IMR-90 (cell line): ENCODE measurements around the gene FOXP1. TPM values are rescaled to one million over a fixed set of nuclear protein-coding genes. Genes with fewer than 3 reads are reported as not detected.

ENCODE experiments used
- ATAC-seq: fragments of 200-7000 bp; cut with Tn5 transposase; 2 replicates; pipeline ENCODE4 v1.9.1; 2020; ENCODE audit warnings: low read depth, mild to moderate bottlenecking, moderate library complexity
- BruUV-seq: library from RNA; stranded (reverse); fragments of 400-500 nt; replicated peaks from 2 replicates; lab custom pipeline; 2021; lab: Mats Ljungman, UMichigan
- CTCF ChIA-PET: fragments of 300-600 bp; formaldehyde crosslinking; extraction: SDS; loops from one replicate; lab custom pipeline; 2021; ENCODE audit warnings: antibody characterized with exemption; lab: Yijun Ruan, JAX
- POLR2A ChIA-PET: fragments of 300-600 bp; sonication (Branson Sonifier 250); formaldehyde crosslinking; loops from one replicate; lab custom pipeline; 2022; ENCODE audit warnings: antibody characterized with exemption; ENCODE audit not compliant: unreplicated experiment; lab: Charles Lee
- DNase-seq: peaks from one replicate; pipeline ENCODE4 v3.0.0; 2013
- H2AFZ ChIP-seq: replicated peaks from 2 replicates; pipeline ENCODE3; 2013; ENCODE audit warnings: low read length, mild to moderate bottlenecking; ENCODE audit not compliant: poor library complexity
- H2AK5ac ChIP-seq: 2 replicates; pipeline ENCODE4 v1.6.1; 2013; ENCODE audit warnings: low read depth, low read length, inconsistent platforms
- H2AK9ac ChIP-seq: replicated peaks from 2 replicates; pipeline ENCODE3; 2013; ENCODE audit warnings: mild to moderate bottlenecking, low read depth, low read length, moderate library complexity; ENCODE audit not compliant: poor library complexity
- H2BK120ac ChIP-seq: 2 replicates; pipeline ENCODE4 v1.6.1; 2013; ENCODE audit warnings: low read depth, low read length, inconsistent platforms
- H2BK15ac ChIP-seq: 3 replicates; pipeline ENCODE4 v1.6.1; 2013; ENCODE audit warnings: low read depth, low read length, inconsistent platforms
- H2BK20ac ChIP-seq: 2 replicates; pipeline ENCODE4 v1.6.1; 2013; ENCODE audit warnings: low read depth, mild to moderate bottlenecking, inconsistent platforms, low read length, moderate library complexity
- H2BK5ac ChIP-seq: 2 replicates; pipeline ENCODE4 v1.6.1; 2013; ENCODE audit warnings: mild to moderate bottlenecking, low read depth, low read length, inconsistent platforms; ENCODE audit not compliant: poor library complexity, severe bottlenecking
- H3K14ac ChIP-seq: replicated peaks from 2 replicates; pipeline ENCODE4 v1.6.1; 2013; ENCODE audit warnings: low read depth, low read length, inconsistent platforms
- H3K18ac ChIP-seq: 2 replicates; pipeline ENCODE4 v1.6.1; 2013; ENCODE audit warnings: low read depth, low read length, control low read depth
- H3K23ac ChIP-seq: 2 replicates; pipeline ENCODE4 v1.6.1; 2013; ENCODE audit warnings: low read depth, low read length, inconsistent platforms
- H3K27ac ChIP-seq: 2 replicates; pipeline ENCODE4 v1.5.1; 2013; ENCODE audit warnings: mild to moderate bottlenecking, control low read depth, low read length; ENCODE audit not compliant: insufficient read depth
- H3K27me3 ChIP-seq: 2 replicates; pipeline ENCODE4 v1.6.1; 2013; ENCODE audit warnings: low read length; ENCODE audit not compliant: control insufficient read depth, insufficient read depth
- H3K36me3 ChIP-seq: 2 replicates; pipeline ENCODE4 v1.6.1; 2013; ENCODE audit warnings: low read length, mixed read lengths; ENCODE audit not compliant: control insufficient read depth, insufficient read depth
- H3K4ac ChIP-seq: 2 replicates; pipeline ENCODE4 v1.6.1; 2013; ENCODE audit warnings: low read depth, low read length, inconsistent platforms
- H3K4me1 ChIP-seq: 2 replicates; pipeline ENCODE4 v1.6.1; 2013; ENCODE audit warnings: low read length, mixed read lengths; ENCODE audit not compliant: control insufficient read depth, insufficient read depth
- H3K4me2 ChIP-seq: 2 replicates; pipeline ENCODE4 v1.6.1; 2013; ENCODE audit warnings: low read depth, mild to moderate bottlenecking, control low read depth, low read length, moderate library complexity
- H3K4me3 ChIP-seq: 2 replicates; pipeline ENCODE4 v1.5.1; 2013; ENCODE audit warnings: low read depth, mild to moderate bottlenecking, control low read depth, low read length, moderate library complexity; ENCODE audit not compliant: insufficient read depth
- H3K56ac ChIP-seq: 2 replicates; pipeline ENCODE4 v1.6.1; 2013; ENCODE audit warnings: low read length, inconsistent platforms; ENCODE audit not compliant: insufficient read depth; ENCODE audit errors: extremely low read depth
- H3K79me1 ChIP-seq, 2 experiments: 2 replicates each; pipeline ENCODE4 v1.6.1; 2013; ENCODE audit warnings: low read length in 2 of 2, inconsistent platforms in 1 of 2, low read depth in 1 of 2
- H3K9ac ChIP-seq: 2 replicates; pipeline ENCODE4 v1.6.1; 2013; ENCODE audit warnings: low read depth, low read length, control low read depth
- H3K9me1 ChIP-seq: 2 replicates; pipeline ENCODE4 v1.6.1; 2013; ENCODE audit warnings: low read length, inconsistent platforms; ENCODE audit not compliant: insufficient read depth
- H3K9me3 ChIP-seq: 2 replicates; pipeline ENCODE4 v1.6.1; 2013; ENCODE audit warnings: low read length; ENCODE audit not compliant: control insufficient read depth, insufficient read depth
- H4K20me1 ChIP-seq: 2 replicates; pipeline ENCODE4 v1.6.1; 2013; ENCODE audit warnings: low read length, inconsistent platforms; ENCODE audit not compliant: insufficient read depth
- H4K5ac ChIP-seq: 2 replicates; pipeline ENCODE4 v1.6.1; 2013; ENCODE audit warnings: mild to moderate bottlenecking, low read depth, low read length, control low read depth
- H4K8ac ChIP-seq, 2 experiments: 2 replicates each; pipeline ENCODE4 v1.6.1; 2013; ENCODE audit warnings: low read depth in 2 of 2, low read length in 2 of 2, control low read depth in 1 of 2, inconsistent platforms in 1 of 2
- H4K91ac ChIP-seq: 2 replicates; pipeline ENCODE4 v1.6.1; 2013; ENCODE audit warnings: low read depth, low read length, inconsistent platforms; ENCODE audit not compliant: insufficient read depth
- FOS ChIP-seq: fragments of 150-350 bp; IDR thresholded peaks from 2 replicates; pipeline ENCODE4 v1.6.1; 2016; ENCODE audit warnings: low read depth, low read length
- MAZ ChIP-seq: IDR thresholded peaks from 2 replicates; pipeline ENCODE4 v1.6.1; 2012; ENCODE audit warnings: low read depth, mild to moderate bottlenecking, low read length, improper control_type of control experiment, moderate library complexity, borderline replicate concordance
- MXI1 ChIP-seq: IDR thresholded peaks from 2 replicates; pipeline ENCODE4 v1.6.1; 2012; ENCODE audit warnings: low read depth, mild to moderate bottlenecking, low read length, moderate library complexity, borderline replicate concordance
- NFE2L2 ChIP-seq: fragments of 150-350 bp; IDR thresholded peaks from 2 replicates; pipeline ENCODE4 v1.6.1; 2016; ENCODE audit warnings: low read depth, mild to moderate bottlenecking, low read length
- POLR2A ChIP-seq: IDR thresholded peaks from 2 replicates; pipeline ENCODE4 v1.6.1; 2012; ENCODE audit warnings: mild to moderate bottlenecking, low read depth, low read length
- SMC3 ChIP-seq: fragments of 150-350 bp; IDR thresholded peaks from 2 replicates; pipeline ENCODE4 v1.6.1; 2016; ENCODE audit warnings: low read depth, mild to moderate bottlenecking, antibody characterized with exemption, low read length, moderate library complexity
- WGBS, 2 experiments: methylation state at CpG; one replicate each; pipeline versions ENCODE4 v1.1.5 to v1.1.7; 2013; ENCODE audit warnings: missing lambda C conversion rate in 2 of 2; ENCODE audit not compliant: insufficient read length in 1 of 2; ENCODE audit errors: extremely low coverage in 2 of 2; 5-methylcytosine and 5-hydroxymethylcytosine counted together
- dilution Hi-C: fragments of 300-500 bp; cut with HindIII; formaldehyde crosslinking; loops from one replicate; pipeline ENCODE4 v1.14.3; 2018; ENCODE audit warnings: low sequenced_read_pairs; ENCODE audit not compliant: unreplicated experiment
- in situ Hi-C: fragments of 300-500 bp; cut with MboI; formaldehyde crosslinking; loops from 3 replicates; pipeline ENCODE4 v1.14.3; 2019; ENCODE audit warnings: low sequenced_read_pairs, inconsistent platforms, mixed read lengths
- intact Hi-C: fragments of 100-400 bp; cut with micrococcal nuclease; formaldehyde crosslinking; loops from 2 replicates; pipeline ENCODE4 v1.10.0; 2022
- polyA plus RNA-seq, 3 experiments: library from polyadenylated mRNA; depleted of rRNA; stranded (reverse); fragments of >200 nt; gene quantifications; 2 replicates each; pipeline ENCODE4 v1.2.3, GENCODE V29; 2012; ENCODE audit warnings: low replicate concordance in 1 of 3
- total RNA-seq: library from RNA; depleted of rRNA; stranded (reverse); fragments of >200 nt; gene quantifications from 2 replicates; pipeline ENCODE4 v1.2.3, GENCODE V29; 2012
- TF ChIP-seq, protein P1 (sequence below): conservative IDR thresholded peaks from 2 replicates; pipeline ENCODE4 v1.5.1; 2012; ENCODE audit warnings: mild to moderate bottlenecking, low read depth, low read length, improper control_type of control experiment
- TF ChIP-seq, protein P2 (sequence below): fragments of 150-350 bp; IDR thresholded peaks from 2 replicates; pipeline ENCODE4 v1.6.1; 2016; ENCODE audit warnings: low read depth, mild to moderate bottlenecking, low read length, moderate library complexity, borderline replicate concordance

Gene FOXP1
- total and polyA plus RNA-seq, 2 of the 4 experiments (the other 2 are of a cell fraction), result 37.0 to 132 TPM

- H3K14ac ChIP-seq, result no peak overlapping the region
- no peaks in the 10 kb centered on the region for H3K27me3 ChIP-seq
- H2BK5ac ChIP-seq, result no peak overlapping the region
- in situ Hi-C loops, result no loop called here
- no peak overlapping the region for H3K56ac ChIP-seq
- peaks cover 37% of the 10 kb centered on the region for H4K20me1 ChIP-seq
- H4K5ac ChIP-seq, result no peak overlapping the region
- no peak overlapping the region for H3K4me2 ChIP-seq
- H2BK15ac ChIP-seq, result no peak overlapping the region
- intact Hi-C loops, result no loop called here
- no peak overlapping the region for H3K4me3 ChIP-seq
- no TSS peak for BruUV-seq
- dilution Hi-C loops, result no loop called here
- peaks cover 44 to 83% of the 10 kb centered on the region in 2 experiments for H3K79me1 ChIP-seq
- H4K91ac ChIP-seq, result no peak overlapping the region
- no peak overlapping the region for H4K8ac ChIP-seq
- ChIA-PET POLR2A (no interaction called here), CTCF (no interaction called here)
- DNase-seq, result no peak
- no peak overlapping the region for H3K27ac ChIP-seq
- peaks cover 28% of the 10 kb centered on the region for H3K9me1 ChIP-seq
- no peak overlapping the region for H2BK20ac ChIP-seq
- no peak overlapping the region for H3K23ac ChIP-seq
- H3K9me3 ChIP-seq, result no peaks in the 10 kb centered on the region
- no peak overlapping the region for H3K9ac ChIP-seq
- TF ChIP-seq, protein P1, sequence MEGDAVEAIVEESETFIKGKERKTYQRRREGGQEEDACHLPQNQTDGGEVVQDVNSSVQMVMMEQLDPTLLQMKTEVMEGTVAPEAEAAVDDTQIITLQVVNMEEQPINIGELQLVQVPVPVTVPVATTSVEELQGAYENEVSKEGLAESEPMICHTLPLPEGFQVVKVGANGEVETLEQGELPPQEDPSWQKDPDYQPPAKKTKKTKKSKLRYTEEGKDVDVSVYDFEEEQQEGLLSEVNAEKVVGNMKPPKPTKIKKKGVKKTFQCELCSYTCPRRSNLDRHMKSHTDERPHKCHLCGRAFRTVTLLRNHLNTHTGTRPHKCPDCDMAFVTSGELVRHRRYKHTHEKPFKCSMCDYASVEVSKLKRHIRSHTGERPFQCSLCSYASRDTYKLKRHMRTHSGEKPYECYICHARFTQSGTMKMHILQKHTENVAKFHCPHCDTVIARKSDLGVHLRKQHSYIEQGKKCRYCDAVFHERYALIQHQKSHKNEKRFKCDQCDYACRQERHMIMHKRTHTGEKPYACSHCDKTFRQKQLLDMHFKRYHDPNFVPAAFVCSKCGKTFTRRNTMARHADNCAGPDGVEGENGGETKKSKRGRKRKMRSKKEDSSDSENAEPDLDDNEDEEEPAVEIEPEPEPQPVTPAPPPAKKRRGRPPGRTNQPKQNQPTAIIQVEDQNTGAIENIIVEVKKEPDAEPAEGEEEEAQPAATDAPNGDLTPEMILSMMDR, result no peak
- no peak for TF ChIP-seq MXI1
- TF ChIP-seq FOS, result no peak
- TF ChIP-seq SMC3, result no peak
- TF ChIP-seq POLR2A, result no peak
- TF ChIP-seq MAZ, result no peak
- no peak for TF ChIP-seq NFE2L2
- TF ChIP-seq, protein P2, sequence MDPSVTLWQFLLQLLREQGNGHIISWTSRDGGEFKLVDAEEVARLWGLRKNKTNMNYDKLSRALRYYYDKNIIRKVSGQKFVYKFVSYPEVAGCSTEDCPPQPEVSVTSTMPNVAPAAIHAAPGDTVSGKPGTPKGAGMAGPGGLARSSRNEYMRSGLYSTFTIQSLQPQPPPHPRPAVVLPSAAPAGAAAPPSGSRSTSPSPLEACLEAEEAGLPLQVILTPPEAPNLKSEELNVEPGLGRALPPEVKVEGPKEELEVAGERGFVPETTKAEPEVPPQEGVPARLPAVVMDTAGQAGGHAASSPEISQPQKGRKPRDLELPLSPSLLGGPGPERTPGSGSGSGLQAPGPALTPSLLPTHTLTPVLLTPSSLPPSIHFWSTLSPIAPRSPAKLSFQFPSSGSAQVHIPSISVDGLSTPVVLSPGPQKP, result no peak
- WGBS, 2 experiments, result no CpG with 5 or more reads among the region's 7 CpGs
- H2AFZ ChIP-seq, result no peak overlapping the region
- no peak overlapping the region for H3K18ac ChIP-seq
- no peak overlapping the region for H3K4ac ChIP-seq
- H2BK120ac ChIP-seq, result no peak overlapping the region
- H3K36me3 ChIP-seq, result peaks cover 55% of the 10 kb centered on the region
- peaks cover 6% of the 10 kb centered on the region for H3K4me1 ChIP-seq
- no peak overlapping the region for H2AK9ac ChIP-seq
- H2AK5ac ChIP-seq, result no peak overlapping the region
- ATAC-seq, result no peak
Measured at GRCh38 chr3:71037775-71038174, 545.8 kb downstream of the FOXP1 start.
